ENCODE results near the gene SRSF11. TPM values are rescaled to one million over a fixed set of nuclear protein-coding genes. Genes with fewer than 3 reads are reported as not detected.

The SRSF11 gene
- total RNA-seq, 1 donor from 2014 or later: 65.4 TPM

Other genes starting within 250 kb of the SRSF11 start
- 9.1 TPM for gene LRRC40, start 15.8 kb upstream of the SRSF11 start, total RNA-seq
- gene ANKRD13C, start 133.3 kb downstream of the SRSF11 start, total RNA-seq: 11.7 TPM
- 11.3 TPM for gene CTH, start 189.9 kb downstream of the SRSF11 start, total RNA-seq